Left hindlimb (tissue), 1 donor: Measurements from ENCODE around the gene GRB7.
"Not testable (repeated sequence)": the region's sequence is repeated elsewhere in the genome, so short reads cannot be mapped to it uniquely, and the experiment has no call there.

Source experiments
- DNase-seq: peaks from one replicate; pipeline ENCODE4 v3.0.0-alpha.2; 2018

The GRB7 gene

DNA sequence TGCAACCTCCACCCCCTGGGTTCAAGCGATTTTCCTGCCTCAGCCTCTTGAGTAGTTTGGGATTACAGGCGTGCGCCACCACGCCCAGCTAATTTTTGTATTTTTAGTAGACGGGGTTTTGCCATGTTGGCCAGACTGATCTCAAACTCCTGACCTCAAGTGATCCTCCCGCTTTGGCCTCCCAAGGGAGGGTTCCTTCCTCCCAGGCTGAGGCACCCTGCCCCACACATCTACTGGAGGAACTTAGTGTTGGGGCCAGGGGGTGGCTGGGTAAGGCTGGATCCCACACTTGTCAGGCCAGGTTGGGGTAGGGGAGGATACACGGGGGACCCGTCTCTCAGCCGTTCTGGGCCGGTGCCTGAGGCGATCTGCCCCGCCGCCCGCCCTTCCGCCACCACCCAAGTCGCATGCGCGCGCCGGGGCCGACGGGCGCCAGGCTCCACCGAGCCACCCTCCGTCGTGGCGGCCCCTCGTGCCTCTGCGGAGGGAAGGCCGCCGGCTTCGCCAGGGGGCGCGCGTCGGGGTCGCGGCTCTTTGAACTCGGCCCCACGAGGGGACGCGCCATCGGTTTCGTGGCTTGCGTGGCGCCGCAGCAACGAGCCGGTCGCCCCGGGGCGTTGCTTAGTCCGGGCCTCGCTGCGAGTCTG, 15.9 kb downstream of the GRB7 start:
- DNase-seq, result peak; percentile 67

DNA sequence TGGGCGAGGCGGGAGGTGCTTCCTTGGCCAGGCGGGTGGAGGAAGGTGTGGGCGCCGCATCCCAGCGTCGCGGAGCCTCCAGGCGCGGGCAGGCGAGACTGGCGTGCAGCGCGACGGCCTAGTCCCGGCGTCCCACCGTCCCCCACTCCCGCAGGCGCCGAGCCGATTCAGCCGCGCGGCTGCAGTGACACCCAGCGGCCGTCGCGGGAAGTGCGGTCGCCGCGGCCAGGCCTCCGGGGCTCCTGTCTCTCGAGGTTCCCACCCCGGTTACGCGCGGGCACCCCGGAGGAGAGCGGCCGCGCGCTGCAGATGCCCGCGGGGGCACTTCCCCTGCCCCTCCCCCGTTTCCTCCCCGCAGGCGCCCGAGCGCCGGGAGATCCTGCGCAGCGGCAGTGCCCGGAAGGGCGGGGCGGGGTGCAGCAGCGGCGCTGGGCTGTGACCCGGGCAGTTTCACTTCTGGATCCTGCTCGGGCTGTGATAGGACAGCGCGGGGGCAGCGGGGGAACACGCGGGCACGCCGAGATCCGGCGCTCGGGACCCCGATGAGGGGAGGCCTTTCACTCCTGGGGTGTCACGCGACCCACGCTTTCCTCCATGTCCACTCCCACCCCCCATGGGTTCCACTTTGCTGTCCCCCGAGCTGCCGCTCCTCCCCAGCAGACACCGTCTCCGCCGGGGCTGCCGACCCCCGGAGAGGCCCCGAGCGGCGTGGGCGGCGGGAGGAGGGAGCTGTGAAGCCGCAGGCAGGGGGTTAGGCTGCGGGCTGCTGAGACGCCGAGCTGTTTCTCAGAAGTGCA, 16.6 kb downstream of the GRB7 start:
- DNase-seq, result peak; percentile 88

DNA sequence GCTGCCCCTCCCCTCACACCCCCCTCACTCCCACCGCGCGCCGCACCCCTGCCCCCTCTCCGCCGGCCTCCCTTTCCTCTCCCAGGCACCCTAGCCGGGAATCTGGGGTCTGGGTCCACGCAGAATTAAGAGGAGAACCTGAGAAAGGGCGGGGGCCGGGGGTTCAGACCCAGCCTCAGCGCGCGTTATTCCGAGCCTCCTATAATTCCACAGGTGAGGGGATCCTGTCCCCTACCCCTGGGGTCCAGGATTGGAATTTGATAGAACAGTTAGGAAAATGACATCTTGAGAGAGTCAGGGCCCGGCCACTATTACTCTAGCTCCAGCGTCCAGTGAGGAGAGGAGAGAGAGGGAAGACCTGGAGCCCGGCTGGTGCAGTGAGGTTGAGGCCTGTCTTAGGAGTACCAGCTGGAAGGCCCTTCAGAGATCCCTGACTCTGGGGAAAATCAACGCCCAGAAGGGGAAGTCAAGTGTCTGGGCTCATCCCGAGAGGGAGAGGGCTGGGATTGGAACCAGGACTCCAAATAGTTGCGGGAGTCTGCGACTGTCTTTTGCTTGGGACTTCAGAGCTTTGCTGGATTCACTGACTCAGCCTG, 17.3 kb downstream of the GRB7 start:
- peak; percentile 41 for DNase-seq

DNA sequence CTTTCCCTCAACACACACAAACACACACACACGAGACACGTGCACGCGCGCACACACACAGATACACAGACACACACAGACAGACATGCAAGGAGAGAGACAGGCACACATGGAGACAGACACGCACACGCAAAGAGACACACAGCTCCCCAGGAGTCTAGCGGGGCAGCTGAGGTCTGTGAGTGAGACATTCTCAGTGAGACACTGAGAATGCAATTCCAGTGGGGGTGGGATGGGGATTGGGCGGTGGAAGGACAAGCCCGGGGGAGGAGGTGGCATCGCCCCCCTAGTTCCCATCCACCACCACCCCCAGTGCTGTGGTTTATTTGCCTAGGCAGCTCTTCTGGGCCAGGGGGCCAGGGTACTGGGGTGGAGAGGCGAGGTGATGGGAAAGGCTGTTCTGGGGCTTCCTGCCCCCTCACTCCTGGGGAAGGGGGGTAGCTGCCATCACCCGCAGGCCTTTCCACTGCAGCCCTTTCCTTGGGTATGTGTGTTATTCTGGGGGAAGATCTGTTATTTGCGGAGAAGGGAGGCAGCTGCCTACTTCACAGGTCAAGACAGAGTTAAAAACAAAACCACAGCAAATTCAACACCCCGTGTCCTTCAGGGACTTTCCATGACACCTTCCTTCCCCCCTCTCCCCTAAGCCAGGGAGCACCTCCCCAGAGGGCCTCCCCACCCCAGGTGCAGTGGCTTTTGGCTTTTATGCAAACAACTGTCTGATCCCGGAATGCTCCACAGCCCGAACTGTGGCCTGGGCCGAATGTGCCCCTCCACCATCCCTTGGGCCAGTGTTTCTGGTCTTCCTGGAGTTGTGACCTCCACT, 18.0 kb downstream of the GRB7 start:
- peak; percentile 46 for DNase-seq

DNA sequence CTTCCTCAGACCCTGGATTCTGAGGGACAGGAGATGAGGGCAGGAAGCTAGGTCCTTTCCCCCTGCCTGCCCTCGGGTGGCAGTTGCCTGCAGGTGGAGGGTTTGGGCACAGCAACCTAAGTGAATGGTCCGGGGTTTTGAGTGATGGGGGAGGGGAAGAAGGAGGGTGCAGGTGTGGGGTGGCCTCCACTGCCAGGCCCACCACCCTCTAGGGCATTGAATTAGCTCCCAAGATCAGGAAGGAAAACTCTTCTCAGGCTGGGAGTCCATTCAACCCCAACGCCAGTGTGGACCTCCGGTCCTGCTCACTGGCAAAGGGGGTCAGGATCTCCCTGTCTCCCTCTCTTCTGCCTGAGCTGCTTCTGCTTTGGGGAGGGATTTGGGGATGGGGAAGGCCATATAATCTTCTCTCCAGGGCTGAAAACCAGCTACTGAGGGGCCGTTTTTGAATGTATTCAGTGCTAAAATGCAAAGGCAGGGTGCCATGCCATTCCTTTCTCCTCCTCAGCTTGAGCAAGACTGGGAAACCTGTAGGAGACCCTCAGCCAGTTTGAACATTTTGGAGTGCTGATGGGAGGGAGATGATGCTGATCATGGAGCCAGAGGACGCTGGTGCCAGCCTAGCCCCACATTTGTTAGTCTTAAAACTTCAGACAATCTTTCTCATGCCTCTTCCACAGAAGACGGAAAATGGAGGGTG, 18.8 kb downstream of the GRB7 start:
- no peak for DNase-seq

DNA sequence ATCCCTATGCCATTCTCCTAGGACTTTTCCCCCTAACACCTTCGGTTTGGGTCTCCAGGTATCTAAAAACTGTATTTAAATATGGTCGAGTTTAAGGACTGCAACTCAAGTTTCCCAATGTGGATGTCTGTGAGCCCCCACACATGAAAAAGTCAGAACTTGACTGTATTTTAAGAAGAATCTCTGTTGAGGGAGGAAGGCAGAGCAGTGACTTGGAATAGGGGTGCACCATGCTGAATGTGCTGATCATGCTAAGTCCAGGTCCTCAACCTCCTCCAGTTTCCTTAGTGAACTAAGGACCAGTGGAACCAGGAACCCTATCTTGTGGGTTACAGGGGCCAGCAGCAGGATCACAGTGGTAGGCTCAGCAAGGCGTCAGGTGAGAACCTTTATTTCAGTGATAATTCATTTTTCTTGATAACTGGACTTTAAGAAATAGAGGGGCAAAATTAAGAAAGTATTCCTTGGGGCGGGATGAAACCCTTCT, 19.5 kb downstream of the GRB7 start:
- DNase-seq, result no peak

DNA sequence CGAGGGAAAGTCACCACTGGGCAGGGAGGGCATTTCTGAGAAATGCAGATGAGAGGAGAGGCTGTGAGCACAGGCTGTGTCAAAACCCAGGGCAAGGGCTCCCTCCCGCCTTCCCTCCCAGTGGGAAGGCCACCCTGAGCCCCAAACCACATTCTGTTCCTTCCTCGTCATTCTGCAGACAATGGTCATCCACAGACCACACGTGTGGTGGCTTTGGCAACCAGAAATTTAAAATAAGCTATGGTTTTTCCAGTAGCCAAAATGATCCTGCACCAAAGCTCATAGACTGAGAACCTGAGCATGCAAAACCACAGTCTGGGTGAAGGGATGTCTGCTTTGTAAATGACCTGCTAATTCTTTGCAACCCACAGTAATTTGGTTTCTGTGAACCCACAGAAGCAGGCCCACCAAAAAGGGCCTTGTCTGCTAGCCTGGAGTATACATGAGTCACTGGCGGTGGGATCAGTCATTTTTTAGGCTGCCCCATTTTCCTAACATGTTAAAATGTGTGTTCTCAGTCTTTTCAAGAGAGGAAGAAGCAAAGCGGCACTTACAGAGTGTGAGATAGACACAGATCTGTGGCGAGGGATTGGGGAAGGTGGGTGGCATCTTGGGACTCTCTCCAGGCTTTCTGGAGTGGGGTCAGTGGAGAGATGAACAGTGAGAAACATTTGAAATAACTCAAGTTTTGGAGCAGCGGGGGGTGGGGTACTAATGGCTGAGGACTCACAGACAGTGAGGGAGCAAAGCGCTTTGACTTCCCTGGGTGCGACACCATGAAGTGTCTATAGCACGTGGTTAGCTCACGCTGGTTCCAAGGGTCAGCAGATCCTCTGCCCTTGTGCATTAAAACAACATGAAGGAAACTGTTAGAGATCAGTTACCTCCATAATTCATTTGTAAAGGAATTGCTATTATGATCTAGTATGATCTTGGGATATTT, 20.5 kb downstream of the GRB7 start:
- DNase-seq, result peak; percentile 61

DNA sequence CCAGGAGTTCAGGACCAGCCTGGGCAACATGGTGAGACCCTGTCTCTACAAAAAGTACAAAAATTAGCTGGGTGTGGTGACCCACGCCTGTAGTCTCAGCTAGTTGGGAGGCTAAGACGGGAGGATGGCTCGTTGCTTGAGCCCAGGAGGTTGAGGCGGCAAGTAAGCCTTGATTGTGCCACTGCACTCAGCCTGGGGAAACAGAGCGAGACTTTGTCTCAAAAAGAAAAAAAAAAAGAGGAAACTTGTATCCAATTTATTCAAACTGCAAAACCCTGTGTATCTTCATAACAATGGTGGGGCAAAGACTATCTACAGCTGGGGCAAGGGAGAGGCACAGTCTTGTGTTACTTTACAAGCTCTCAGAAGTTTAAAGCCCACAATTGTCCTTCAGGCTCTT, 21.5 kb downstream of the GRB7 start:
- no peak for DNase-seq

DNA sequence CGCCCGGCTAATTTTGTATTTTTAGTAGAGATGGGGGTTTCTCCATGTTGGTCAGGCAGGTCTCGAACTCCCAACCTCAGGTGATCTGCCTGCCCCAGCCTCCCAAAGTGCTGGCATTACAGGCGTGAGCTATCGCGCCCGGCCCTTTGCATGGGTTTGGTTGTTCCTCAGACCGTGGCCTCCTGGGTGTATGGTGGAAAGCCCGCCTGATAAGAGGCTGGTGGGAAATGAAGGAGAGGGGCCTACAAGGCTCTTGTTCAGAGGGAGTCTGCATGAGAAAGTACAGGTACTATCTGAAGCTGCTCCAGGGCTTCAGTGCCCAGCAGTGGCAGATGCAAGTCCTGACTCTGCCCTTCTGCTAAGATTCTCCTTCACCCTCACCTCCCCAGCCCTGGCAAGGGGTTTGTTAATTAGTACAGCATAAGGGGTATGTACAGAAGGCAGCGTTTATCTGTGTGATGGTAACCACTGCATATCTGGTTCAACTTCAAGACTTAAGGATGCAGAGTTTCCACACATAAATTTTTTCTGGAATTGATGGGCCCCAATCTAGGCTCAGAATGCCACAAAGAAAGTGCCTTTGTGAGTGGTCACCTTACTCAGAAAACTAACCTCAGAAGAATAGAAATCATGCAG, 24.2 kb downstream of the GRB7 start:
- no peak for DNase-seq

DNA sequence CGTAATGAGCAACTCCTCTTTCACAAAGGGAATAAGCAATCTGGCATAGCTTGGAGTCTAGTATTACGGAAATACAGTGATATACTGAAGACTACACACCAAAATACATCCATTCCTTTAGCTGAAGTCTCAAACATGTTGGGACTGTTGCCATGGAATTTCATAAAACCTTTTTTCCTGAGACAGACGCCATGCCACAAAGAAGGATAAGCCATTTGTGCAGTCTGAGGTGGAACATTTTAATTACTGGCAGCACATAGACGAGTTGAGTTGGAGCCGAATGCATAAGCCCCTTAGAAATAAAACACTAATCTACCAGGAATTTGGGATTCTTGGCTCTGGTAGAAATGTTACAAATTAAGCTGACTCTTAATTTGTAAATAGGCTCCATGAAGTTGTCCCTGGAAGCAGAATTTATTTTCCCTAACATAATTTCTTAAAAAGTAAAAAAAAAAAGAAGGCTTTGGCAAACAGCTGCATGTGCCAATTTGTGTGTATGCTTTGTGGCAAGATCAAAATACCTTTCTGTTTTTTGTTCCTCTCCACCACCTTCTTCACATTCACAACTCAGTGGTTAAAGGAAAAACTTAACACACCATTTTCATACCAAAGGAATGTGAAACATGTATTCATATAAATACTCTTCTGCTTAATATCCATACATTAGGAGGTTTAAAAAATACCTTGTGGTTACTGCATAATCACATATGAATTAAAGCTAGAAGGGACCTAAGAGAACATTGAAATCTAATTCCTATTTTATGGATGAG, 25.5 kb downstream of the GRB7 start:
- DNase-seq, result no peak

DNA sequence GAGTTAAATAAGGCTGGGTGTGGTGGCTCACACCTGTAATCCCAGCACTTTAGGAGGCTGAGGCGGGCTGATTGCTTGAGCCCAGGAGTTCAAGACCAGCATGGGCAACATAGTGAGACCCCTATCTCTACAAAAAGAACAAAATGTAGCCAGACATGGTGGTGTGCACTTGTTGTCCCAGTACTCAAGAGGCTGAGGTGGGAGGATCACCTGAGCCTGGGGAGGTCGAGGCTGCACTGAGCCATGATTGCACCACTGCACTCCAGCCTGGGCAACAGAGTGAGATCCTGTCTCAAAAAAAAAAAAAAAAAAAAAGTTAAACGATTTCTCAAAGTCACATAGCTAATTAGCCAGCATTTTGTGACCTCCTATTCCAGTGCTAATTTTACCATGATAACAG, 26.4 kb downstream of the GRB7 start:
- DNase-seq, result not testable (repeated sequence)

DNA sequence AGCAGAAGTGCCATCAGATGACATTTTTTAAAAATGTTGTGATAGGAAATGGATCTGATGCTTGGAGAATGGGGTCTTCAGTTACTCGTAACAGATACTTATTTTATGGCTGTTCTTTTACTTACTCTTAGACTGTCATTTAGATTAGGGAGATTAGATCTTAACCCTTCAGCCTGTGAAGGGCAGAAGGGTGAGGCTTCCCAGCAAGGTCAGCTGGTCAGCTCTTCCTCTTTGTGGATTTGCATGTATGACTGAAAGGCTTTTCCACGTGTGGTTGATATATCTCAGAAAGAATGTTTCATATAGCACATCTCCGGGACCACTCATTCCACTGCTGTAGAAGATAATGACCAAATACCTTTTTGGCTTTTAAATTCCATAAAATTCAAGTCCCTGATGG, 27.4 kb downstream of the GRB7 start:
- DNase-seq, result no peak

DNA sequence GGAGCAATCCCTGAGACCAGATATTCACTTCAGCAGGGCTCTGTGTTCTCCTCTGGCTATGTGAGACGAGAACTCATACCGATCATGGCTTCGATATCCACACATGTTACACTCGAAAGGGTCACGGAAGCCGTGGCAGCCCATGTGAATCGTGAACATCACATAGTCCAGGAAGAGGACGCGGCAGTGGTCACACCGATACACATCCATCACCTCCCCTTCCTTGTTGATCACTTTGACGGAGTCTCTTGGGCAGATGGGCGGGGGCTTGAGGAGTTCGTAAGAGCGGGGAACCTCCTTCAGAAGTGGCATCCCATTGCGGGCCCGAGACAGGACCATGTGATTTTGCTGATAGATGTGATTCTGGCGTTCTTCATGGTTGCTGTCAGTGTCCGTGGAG, 28.0 kb downstream of the GRB7 start:
- no peak for DNase-seq

DNA sequence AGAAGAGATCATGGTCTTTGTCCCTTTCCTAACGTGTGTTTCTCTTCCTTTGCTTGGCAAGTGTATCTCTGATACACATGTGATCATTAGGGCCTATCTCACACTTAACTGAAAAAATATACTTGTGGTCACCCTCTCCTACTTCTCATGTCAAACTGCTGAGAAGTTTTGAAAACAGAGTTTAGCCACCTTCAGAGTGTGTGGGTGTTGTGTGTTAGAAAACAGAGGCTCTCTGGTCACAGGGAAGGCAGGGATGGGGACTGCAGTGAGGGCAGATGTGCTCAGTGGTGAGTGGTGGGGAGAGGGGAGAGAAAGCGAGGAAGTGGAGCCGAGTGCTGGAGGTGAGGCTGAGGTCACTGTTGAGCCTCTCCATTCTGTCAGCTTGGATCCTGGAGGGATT, 29.4 kb downstream of the GRB7 start:
- no peak for DNase-seq

DNA sequence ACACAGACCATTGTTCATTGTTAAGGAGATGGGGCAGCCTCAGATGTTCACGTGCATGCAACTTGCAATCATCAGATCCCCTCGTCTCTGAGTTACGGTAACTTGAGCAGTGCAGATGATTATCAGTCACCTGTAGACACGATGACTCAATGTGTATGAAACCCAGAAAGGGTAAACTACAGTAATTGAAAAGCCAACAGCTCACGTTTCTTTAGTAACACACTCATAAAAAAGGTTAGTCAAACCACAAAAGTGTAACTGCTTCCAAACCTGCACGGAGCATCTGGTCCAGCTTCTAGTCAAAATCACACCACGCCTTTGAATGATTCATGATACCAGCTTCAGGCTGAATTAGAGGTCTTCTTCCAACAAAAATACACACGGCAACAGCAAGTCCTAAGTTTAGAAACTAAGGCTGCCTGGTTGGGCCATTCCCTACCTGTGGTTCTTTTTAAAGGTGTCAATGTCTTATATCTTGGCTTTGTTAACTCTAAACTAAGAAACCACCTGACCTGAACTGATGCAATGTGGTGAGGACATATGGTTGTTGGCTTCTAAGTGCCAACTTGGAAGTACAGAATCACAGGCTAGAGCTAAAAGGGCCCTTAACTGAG, 32.3 kb downstream of the GRB7 start:
- DNase-seq, result no peak

DNA sequence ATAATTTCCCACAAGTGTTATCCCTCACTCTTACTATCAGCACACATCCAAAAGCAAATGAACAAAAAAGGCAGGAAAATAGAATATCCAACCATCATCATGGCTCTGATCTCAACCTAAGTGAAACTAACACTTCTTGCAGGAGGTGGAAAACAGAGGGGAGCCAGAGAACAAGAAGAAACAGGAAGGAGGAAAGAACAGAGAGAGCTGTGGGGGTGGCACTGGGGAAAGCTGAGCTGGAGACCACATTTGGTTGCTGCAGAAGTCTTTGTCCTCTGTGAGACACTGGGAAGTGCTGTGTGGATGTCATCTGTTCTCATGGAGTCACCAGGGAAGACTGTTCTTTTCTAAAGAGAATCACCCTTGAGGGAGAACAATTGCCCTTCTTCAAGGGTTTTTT, 34.7 kb downstream of the GRB7 start:
- no peak for DNase-seq

DNA sequence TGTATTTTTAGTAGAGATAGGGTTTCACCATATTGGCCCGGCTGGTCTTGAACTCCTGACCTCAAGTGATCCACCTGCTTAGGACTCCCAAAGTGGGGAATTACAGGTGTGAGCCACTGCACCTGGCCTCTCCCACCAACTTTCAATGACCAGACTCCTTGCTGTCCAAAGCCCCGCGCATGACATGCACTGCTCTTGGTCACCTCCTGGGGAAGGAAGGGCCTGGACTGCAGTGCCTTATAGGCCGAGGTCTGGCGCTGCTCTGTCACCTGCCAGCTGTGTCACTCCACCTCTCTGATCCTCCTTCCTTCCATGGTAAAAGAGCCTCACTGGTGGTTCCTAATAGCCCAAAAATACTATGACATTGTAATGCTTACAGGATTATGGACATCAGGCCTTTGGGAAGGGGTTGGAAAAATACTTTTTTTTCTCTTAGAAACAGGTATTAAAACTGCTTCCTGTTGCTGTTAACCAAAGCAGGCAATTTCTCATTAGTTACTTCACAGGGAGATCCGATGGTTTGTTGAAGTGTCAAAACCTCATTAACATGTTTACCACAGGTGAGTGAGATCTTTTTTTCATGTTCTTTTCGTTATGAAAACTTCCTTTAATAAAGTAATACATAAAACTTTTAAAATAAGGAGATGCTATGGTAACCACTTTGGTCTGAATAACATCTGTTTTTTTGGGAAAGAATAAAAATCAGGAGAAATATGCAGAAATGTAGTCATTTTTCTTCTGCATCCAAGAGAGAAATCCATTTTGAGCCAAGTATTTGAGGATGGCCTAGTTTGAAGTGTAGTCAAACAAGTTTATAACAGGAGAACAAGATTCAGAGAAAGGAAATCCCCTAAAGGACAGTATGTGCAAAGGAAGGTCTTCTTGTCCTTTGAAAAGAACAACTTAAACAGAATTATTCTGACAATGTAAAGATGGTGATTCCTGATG, 35.5 kb downstream of the GRB7 start:
- DNase-seq, result no peak

DNA sequence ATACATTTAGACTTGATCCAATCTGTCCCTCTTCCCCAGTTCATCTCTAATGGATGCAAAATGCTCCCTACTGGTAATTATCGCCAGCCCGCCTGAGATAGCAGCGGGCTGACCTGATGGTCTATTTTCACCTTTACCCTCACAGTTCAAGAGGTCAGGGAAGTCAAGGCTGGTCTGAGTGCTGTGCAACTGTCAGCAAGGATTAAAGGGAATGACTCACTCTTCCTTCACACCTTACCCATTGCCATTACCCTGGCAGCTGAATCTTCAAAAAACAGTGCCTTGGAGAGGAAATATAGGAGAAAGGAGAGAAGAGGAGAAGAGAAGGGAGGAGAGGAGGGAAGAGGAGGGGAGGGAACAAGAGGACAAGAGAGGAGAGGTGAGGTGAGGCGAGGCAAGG, 36.3 kb downstream of the GRB7 start:
- DNase-seq, result no peak
